LHCN-M2 (cell line): ENCODE measurements around the gene SPRYD4. TPM values are rescaled to one million over a fixed set of nuclear protein-coding genes. Genes with fewer than 3 reads are reported as not detected.
"Not testable (repeated sequence)": the region's sequence is repeated elsewhere in the genome, so short reads cannot be mapped to it uniquely, and the experiment has no call there.

ENCODE experiments used
- DNase-seq: peaks from one replicate; pipeline ENCODE4 v3.0.0-alpha.2; 2012; ENCODE audit warnings: low read depth
- polyA plus RNA-seq: library from polyadenylated mRNA; unstranded; fragments of >200 nt; gene quantifications from one replicate; pipeline ENCODE4 v1.2.1, GENCODE V29; 2012; ENCODE audit warnings: missing spikeins
- total RNA-seq: library from RNA; depleted of rRNA; stranded (reverse); fragments of >200 nt; gene quantifications from 2 replicates; pipeline ENCODE4 v1.2.3, GENCODE V29; 2014; rRNA removed

SPRYD4 gene
- 2.1 and 2.6 TPM in 2 replicates for total RNA-seq
- polyA plus RNA-seq, result 1.7 TPM

GRCh38 chr12:56468216-56469006, at the start of gene SPRYD4:
SPRYD4 (plus strand) TSS chr12:56468578; CDS start chr12:56468592, 14 bp downstream.
- DNase-seq, result peak; percentile 90

DNA sequence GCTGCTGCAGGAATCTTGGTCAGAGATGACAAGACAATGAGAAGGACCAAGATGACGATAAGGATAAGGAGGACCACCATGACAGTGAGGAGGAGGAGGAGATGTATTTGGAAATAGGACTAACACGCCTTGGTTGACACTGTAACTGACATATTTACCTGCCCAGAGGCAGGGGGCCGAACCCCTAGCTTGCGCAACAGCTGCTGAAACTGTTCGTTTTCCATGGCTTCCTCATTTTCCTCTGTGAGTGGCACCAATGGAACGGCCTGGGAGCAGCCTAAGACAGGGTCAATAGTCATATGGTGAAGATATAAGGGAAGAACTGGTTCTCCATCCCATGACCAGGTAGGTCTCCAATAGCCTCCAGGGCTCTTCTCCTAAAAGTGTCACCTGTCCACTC, 48.0 kb upstream of the SPRYD4 start:
- no peak for DNase-seq

- DNase-seq, result no peak
Measured at GRCh38 chr12:56425193-56425592, 43.2 kb upstream of the SPRYD4 start.

DNA sequence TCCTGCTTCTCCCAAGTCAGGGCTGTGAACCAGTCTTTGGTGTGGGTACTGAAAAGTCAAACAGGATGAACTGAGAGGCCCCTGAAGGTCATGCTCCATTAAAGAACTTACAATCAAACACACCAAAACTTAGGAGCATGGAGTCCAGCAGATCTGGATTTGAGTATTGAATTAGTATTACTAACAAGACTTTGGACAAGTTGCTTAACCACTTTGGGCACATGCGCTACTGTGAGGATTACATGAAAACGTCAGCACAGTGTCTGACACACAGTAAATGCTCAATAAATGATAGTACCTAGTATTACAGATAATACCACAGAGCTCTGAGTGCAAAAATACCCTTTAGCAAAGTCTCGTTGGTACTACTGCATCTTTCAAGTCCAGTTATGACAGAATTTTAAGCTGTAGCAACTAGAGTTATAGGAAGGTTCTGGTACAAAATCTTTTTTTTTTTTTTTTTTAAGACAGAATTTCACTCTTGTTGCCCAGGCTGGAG, 42.4 kb upstream of the SPRYD4 start:
- no peak for DNase-seq

DNA sequence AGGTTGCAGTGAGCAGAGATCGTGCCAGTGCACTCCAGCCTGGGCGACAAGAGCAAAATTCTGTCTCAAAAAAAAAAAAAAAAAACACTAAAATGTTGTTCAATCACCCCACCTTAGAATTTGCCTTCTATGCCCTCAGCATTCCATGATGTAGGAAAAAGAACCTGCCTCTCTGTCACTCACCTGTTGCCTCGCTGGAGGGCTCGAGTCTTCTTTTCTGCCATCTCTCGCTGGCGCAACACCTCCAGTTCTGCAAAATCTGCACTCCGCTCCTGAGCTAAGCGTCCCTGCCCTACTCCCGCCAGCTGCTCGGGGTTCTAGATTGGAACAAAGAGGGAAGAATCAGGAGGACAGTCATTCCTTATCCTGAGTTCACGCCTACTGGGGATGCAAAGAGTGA, 37.1 kb upstream of the SPRYD4 start:
- no peak for DNase-seq

GRCh38 chr12:56431850-56432249, 36.5 kb upstream of the SPRYD4 start:
- peak; percentile 15 for DNase-seq

- DNase-seq, result no peak
Measured at GRCh38 chr12:56434828-56435227, 33.5 kb upstream of the SPRYD4 start.

DNA sequence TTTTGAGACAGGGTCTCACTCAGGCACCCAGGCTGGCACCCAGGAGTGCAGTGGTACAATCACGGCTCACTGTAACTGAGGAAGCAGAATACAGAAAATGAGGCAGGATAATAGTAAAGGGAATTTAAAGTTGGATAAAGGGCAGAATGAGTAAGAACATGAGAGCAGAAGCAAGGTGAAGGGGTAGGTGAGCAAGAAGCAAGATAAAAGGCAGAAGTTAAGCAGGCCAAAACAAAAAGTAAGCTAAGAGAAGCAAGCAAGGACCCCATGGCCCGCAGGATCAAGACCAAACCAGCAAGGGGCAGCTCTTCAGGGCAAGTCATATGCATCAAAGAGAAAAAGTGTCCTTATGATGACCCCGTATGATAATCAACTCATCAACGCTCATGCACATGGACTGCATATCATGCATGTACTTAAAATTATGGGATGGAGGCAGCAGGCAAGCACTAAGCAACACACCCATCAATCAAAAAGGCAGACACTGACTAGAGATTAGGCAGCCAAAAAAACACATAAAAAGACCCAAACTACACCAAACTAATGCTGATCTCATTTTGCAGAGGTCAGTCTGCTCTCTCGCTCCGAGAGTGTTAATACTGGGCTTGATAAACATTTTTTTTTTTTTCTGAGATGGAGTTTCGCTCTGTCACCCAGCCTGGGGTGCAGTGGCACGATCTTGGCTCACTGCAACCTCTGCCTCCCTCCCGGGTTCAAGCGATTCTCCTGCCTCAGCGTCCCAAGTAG, 30.8 kb upstream of the SPRYD4 start:
- no peak for DNase-seq

DNA sequence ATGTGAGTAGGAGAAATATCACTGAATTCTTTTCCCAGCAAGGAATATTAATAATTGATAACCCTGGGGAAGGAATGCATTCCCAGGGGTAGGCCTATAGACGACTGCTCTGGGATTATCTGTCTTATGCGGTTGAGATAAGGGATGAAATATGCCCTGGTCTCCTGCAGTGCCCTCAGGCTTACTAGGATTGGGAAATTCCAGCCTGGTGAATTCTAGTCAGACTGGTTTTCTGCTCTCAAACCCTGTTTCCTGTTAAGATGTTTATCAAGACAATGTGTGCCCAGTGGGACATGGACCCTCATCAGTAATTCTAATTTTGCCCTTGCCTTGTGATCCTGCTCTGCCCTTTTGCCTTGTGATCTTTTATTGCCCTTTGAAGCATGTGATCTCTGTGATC, 25.2 kb upstream of the SPRYD4 start:
- DNase-seq, result not testable (repeated sequence)

DNA sequence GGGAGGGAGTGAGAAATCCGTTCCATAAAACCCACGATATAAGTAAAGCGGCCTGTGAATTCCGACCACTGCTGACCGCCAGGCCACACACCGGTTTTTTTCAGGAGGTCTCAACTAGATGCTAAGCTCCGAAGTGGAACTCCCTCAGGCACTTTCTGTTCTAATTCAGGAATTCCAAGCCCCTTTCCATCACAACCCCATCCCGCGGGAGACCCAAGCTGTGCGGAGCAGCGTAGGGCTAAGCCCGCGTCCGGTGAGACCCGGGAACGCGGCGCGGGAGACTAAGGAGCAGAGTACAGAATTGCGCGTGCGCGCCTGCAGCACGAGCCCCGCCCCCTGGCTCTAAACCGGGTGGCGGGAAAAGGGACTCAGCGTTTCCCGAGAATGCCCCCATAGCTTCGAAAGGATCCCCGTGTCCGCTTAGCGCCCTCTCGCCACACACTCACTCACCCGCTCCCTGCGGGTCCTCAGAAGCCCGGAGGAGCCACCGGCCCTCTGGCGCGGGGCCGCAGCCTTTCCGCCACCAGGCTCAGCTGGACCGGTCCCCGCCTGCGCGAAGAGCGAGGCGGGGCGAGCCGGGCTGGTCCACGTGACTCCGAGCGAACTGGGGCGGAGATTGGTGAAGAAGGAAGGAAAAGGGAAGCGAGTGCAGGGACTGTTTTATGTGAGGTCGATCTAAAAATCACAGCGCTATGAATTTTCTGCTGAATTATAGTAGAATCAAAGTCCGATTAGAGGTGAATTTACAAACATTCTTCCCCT, 19.3 kb upstream of the SPRYD4 start, which contains the start of gene TIMELESS:
TIMELESS (minus strand) TSS at position 567 of the 762 bp plus-strand sequence. CDS start 15,256 bp downstream, outside the sequence.
- peak; percentile 86 for DNase-seq

- no peak for DNase-seq
Measured at GRCh38 chr12:56449622-56449984, 18.8 kb upstream of the SPRYD4 start.

GRCh38 chr12:56450241-56450640, 18.1 kb upstream of the SPRYD4 start:
- no peak for DNase-seq

DNA sequence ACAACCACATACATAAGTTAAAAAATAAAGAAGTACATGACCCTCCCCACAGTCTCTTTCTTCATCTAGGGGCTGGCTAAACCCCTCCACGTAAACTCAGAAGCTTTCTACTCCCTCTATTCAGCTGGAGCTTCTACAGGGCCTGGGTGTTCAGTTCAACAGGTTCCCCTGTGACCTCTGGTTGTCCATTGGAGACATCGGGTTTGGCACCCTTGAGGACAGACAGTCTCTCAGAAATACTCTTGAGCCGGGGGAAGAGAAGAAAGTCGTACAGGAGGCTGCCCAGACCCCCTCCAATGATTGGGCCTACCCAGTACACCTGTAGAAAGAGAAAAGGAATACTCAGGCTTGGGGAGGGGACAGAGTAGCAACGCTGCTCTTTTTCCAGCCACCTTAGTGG, 17.2 kb upstream of the SPRYD4 start:
- DNase-seq, result no peak

DNA sequence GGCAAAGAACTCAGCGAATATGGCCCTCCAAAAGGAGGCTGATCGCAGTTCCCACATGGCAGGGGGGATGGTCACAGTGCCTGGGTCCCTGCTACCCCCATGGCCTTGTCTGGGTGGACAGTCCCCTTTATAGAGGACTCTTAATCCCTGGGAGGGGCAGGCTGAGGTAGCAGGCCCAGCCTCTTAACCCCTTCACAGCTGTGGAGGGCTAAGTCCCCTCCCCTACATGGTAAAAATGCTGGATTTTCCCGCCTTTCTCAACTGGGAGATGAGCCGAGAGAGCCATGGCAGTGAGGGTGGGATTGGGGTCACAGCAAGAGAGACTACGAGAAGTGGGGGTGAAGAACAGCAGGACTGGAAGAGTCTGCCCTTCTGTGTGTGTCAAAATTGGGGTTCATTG, 13.8 kb upstream of the SPRYD4 start, which contains the start of gene MIP:
MIP (minus strand) TSS at position 101 of the 400 bp plus-strand sequence; CDS start at position 57, 44 bp downstream.
- no peak for DNase-seq

GRCh38 chr12:56457817-56458216, 10.6 kb upstream of the SPRYD4 start:
- DNase-seq, result no peak

DNA sequence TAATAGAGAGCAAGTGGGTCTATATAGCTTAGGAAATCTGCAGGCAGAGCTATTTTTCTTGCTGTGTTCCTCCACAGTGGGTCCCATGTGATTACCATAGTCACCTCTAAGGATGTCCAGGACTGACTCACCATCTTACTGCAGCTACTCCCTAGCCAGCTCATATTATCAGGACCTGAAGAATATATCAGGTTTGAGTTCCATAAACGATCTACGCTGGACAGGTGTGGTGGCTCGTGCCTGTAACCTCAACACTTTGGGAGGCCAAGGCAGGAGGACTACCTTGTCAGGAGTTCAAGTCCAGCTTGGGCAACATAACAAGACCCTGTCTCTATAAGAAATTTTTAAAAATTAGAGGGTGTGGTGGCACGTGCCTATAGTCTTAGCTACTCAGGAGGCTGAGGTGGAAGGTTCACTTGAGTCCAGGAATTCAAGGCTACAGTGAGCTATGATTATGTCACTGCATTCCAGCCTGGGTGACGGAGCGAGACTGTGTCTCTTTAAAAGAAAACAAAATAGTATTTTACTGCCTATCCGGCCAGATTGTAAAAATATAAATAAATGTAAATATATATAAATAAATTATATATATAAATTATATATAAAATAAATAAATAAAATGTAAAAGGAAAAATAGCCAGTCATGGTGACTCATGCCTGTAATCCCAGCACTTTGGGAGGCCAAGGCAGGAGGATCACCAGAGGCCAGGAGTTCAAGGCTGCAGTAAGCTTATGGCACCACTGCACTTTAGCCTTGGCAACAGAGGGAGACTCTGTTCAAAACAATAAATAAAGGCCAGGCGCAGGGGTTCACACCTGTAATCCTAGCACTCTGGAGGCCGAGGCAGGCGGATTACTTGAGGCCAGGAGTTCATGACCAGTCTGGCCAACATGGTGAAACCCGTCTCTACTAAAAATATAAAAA, 6.9 kb upstream of the SPRYD4 start:
- DNase-seq, result peak; percentile 35

- no peak for DNase-seq
Measured at GRCh38 chr12:56462565-56462964, 5.8 kb upstream of the SPRYD4 start.

DNA sequence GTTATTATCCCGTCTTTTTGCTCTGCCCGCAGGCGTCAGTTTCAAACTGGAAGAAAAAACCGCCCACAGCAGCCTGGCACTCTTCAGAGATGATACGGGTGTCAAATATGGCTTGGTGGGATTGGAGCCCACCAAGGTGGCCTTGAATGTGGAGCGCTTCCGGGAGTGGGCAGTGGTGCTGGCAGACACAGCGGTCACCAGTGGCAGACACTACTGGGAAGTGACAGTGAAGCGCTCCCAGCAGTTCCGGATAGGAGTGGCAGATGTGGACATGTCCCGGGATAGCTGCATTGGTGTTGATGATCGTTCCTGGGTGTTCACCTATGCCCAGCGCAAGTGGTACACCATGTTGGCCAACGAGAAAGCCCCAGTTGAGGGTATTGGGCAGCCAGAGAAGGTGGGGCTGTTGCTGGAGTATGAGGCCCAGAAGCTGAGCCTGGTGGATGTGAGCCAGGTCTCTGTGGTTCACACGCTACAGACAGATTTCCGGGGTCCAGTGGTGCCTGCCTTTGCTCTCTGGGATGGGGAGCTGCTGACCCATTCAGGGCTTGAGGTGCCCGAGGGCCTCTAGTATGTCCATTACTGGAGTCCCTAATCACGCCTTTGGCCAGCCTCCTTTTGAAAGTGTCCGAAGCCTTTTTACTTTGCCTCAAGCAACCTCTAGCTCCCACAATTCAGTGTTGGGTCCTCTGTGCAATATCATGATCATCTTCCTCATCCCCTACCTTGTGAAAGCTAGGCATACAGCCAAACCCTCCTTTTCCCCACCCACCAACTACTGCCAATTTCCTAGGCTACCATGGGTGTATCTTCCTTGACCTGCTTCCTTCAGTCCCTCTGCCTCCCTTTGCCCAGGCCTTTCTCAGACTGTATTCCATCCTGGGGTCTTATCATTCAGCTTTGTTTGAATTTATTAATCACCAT, 891 bp downstream of the SPRYD4 start:
- no peak for DNase-seq

- DNase-seq, result no peak
Measured at GRCh38 chr12:56474389-56474788, 6.0 kb downstream of the SPRYD4 start.
